ENCODE measurements around the gene RGMA. TPM values are rescaled to one million over a fixed set of nuclear protein-coding genes. Genes with fewer than 3 reads are reported as not detected.

RGMA gene
- total and polyA plus RNA-seq, 2 donors (not counting 1 experiment from before 2014, with no cell fraction given) = not detected

GRCh38 chr15:93058128-93058527 lies 30.9 kb downstream of the RGMA start:
- Histone ChIP-seq H3K36me3 (replicated peaks in 1 of 2; ENCODE audit: control extremely low read depth in 1 of 2, control insufficient read depth in 1 of 2, extremely low read depth in 1 of 2, insufficient read depth in 2 of 2, low read length in 1 of 2) (no peaks in the 10 kb centered on the region), H3K9ac (ENCODE audit: low read length) (no peak overlapping the region), H3K79me2 (ENCODE audit: control insufficient read depth, insufficient read depth, low read length) (no peaks in the 10 kb centered on the region), H3K27me3 (replicated peaks in 1 of 4; ENCODE audit: control extremely low read depth in 1 of 4, control insufficient read depth in 3 of 4, insufficient read depth in 4 of 4, low read length in 3 of 4) (no peaks in the 10 kb centered on the region), H3K4me2 (replicated peaks; ENCODE audit: low read depth, low read length, poor library complexity, severe bottlenecking) (no peak overlapping the region), H2AFZ (ENCODE audit: insufficient read depth, low read depth, low read length, poor library complexity, severe bottlenecking) (no peak overlapping the region), H3K27ac (ENCODE audit: low read length in 2 of 2) (no peak overlapping the region), H3K4me3 (ENCODE audit: control extremely low read depth in 1 of 5, extremely low read depth in 1 of 5, insufficient read depth in 1 of 5, low read depth in 2 of 5, low read length in 4 of 5) (no peak overlapping the region), H4K20me1 (ENCODE audit: control insufficient read depth, insufficient read depth, low read length, poor library complexity, severe bottlenecking) (no peaks in the 10 kb centered on the region), H3K4me1 (ENCODE audit: control insufficient read depth in 2 of 2, insufficient read depth in 2 of 2, low read length in 2 of 2) (no peaks in the 10 kb centered on the region), H3K9me3 (ENCODE audit: control extremely low read depth in 1 of 3, control insufficient read depth in 2 of 3, insufficient read depth in 1 of 3, low read length in 2 of 3) (no peaks in the 10 kb centered on the region)
- TF ChIP-seq EZH2 (IDR thresholded peaks at IDR 0.05; ENCODE audit: borderline replicate concordance, insufficient read depth, low read depth, low read length, poor library complexity, severe bottlenecking) = no peak
- TF ChIP-seq, protein P1, sequence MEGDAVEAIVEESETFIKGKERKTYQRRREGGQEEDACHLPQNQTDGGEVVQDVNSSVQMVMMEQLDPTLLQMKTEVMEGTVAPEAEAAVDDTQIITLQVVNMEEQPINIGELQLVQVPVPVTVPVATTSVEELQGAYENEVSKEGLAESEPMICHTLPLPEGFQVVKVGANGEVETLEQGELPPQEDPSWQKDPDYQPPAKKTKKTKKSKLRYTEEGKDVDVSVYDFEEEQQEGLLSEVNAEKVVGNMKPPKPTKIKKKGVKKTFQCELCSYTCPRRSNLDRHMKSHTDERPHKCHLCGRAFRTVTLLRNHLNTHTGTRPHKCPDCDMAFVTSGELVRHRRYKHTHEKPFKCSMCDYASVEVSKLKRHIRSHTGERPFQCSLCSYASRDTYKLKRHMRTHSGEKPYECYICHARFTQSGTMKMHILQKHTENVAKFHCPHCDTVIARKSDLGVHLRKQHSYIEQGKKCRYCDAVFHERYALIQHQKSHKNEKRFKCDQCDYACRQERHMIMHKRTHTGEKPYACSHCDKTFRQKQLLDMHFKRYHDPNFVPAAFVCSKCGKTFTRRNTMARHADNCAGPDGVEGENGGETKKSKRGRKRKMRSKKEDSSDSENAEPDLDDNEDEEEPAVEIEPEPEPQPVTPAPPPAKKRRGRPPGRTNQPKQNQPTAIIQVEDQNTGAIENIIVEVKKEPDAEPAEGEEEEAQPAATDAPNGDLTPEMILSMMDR (IDR thresholded peaks at IDR 0.05) = no peak
- intact Hi-C loops (cut with micrococcal nuclease) = no loop called here
- ChIA-PET CTCF (interaction anchor here (1.1 kb wide), 1 partner anchor 28 kb away, joined by 3 read pairs; no protein-coding TSS in a partner anchor), POLR2A (no interaction called here)
- no peak for DNase-seq
- Mint-ChIP-seq H3K27ac (no peak overlapping the region), H3K4me1 (no peaks in the 10 kb centered on the region), H3K27me3 (peaks cover 11% of the 10 kb centered on the region), H3K4me3 (no peak overlapping the region), H3K9me3 (ENCODE audit: insufficient read depth) (no peaks in the 10 kb centered on the region)
- ATAC-seq (ENCODE audit: low read depth) = no peak
- 93% methylated on average over 5 of the region's 8 CpGs for WGBS (ENCODE audit: insufficient coverage)

GRCh38 chr15:93057618-93058017 lies 31.4 kb downstream of the RGMA start:
- Histone ChIP-seq H3K4me1 (ENCODE audit: control insufficient read depth in 2 of 2, insufficient read depth in 2 of 2, low read length in 2 of 2) (no peaks in the 10 kb centered on the region), H3K27me3 (replicated peaks in 1 of 4; ENCODE audit: control extremely low read depth in 1 of 4, control insufficient read depth in 3 of 4, insufficient read depth in 4 of 4, low read length in 3 of 4) (no peaks in the 10 kb centered on the region), H3K9ac (ENCODE audit: low read length) (no peak overlapping the region), H3K4me2 (replicated peaks; ENCODE audit: low read depth, low read length, poor library complexity, severe bottlenecking) (no peak overlapping the region), H3K79me2 (ENCODE audit: control insufficient read depth, insufficient read depth, low read length) (no peaks in the 10 kb centered on the region), H3K36me3 (replicated peaks in 1 of 2; ENCODE audit: control extremely low read depth in 1 of 2, control insufficient read depth in 1 of 2, extremely low read depth in 1 of 2, insufficient read depth in 2 of 2, low read length in 1 of 2) (no peaks in the 10 kb centered on the region), H3K9me3 (ENCODE audit: control extremely low read depth in 1 of 3, control insufficient read depth in 2 of 3, insufficient read depth in 1 of 3, low read length in 2 of 3) (no peaks in the 10 kb centered on the region), H3K27ac (ENCODE audit: low read length in 2 of 2) (no peak overlapping the region), H4K20me1 (ENCODE audit: control insufficient read depth, insufficient read depth, low read length, poor library complexity, severe bottlenecking) (no peaks in the 10 kb centered on the region), H2AFZ (ENCODE audit: insufficient read depth, low read depth, low read length, poor library complexity, severe bottlenecking) (no peak overlapping the region), H3K4me3 (ENCODE audit: control extremely low read depth in 1 of 5, extremely low read depth in 1 of 5, insufficient read depth in 1 of 5, low read depth in 2 of 5, low read length in 4 of 5) (no peak overlapping the region)
- CTCF ChIA-PET = no interaction called here
- H3K27me3 Mint-ChIP-seq = peaks cover 11% of the 10 kb centered on the region
- H3K4me1 Mint-ChIP-seq = no peaks in the 10 kb centered on the region
- POLR2A ChIA-PET = no interaction called here
- intact Hi-C loops (cut with micrococcal nuclease) = no loop called here
- ATAC-seq (ENCODE audit: low read depth) = no peak
- DNase-seq = no peak
- H3K4me3 Mint-ChIP-seq = no peak overlapping the region
- WGBS (ENCODE audit: insufficient coverage) = 84% methylated on average over 6 of the region's 8 CpGs
- H3K27ac Mint-ChIP-seq = no peak overlapping the region
- H3K9me3 Mint-ChIP-seq (ENCODE audit: insufficient read depth) = no peaks in the 10 kb centered on the region
- TF ChIP-seq, protein P1 (IDR thresholded peaks at IDR 0.05) = no peak
- TF ChIP-seq EZH2 (IDR thresholded peaks at IDR 0.05; ENCODE audit: borderline replicate concordance, insufficient read depth, low read depth, low read length, poor library complexity, severe bottlenecking) = no peak
